HCT116 (cell line): ENCODE data around the gene ECE1. TPM values are rescaled to one million over a fixed set of nuclear protein-coding genes. Genes with fewer than 3 reads are reported as not detected.

ENCODE experiments used
- ATAC-seq: fragments of 200-7000 bp; cut with Tn5 transposase; 2 replicates; pipeline ENCODE4 v1.9.1; 2020; ENCODE audit warnings: mild to moderate bottlenecking, moderate library complexity
- BruUV-seq: library from RNA; stranded (reverse); fragments of 400-500 nt; replicated peaks from 2 replicates; lab custom pipeline; 2021; lab: Mats Ljungman, UMichigan
- CTCF ChIA-PET: fragments of 300-600 bp; sonication (Branson Sonifier 250); formaldehyde crosslinking; loops from one replicate; lab custom pipeline; 2021; ENCODE audit warnings: antibody characterized with exemption; lab: Charles Lee
- POLR2A ChIA-PET: fragments of 300-600, 350-600 bp; sonication (Branson Sonifier 250); formaldehyde crosslinking; loops from one replicate; lab custom pipeline; 2021; ENCODE audit warnings: antibody characterized with exemption; lab: Charles Lee
- RAD21 ChIA-PET, 2 experiments: fragments of 300-600 bp; sonication (Branson Sonifier 250); formaldehyde crosslinking; loops; one replicate each; lab custom pipeline; 2023; ENCODE audit warnings: low total read pairs in 2 of 2; ENCODE audit not compliant: uncharacterized antibody in 2 of 2, unreplicated experiment in 2 of 2, low non-redundant PET in 1 of 2; lab: Charles Lee
- DNase-seq: peaks from one replicate; pipeline ENCODE4 v3.0.0-alpha.2; 2010; ENCODE audit warnings: low read depth, low spot score
- H2AFZ ChIP-seq: fragments of 200-600 bp; shearing (Covaris generic), sonication (generic); 2 replicates; pipeline ENCODE4 v1.6.1; 2017; ENCODE audit warnings: low read depth, mixed run types, mixed read lengths, antibody characterized with exemption, low read length; ENCODE audit not compliant: poor library complexity, severe bottlenecking
- H3K27ac ChIP-seq: 2 replicates; pipeline ENCODE4 v1.5.1; 2012; ENCODE audit warnings: low read depth, low read length
- H3K27me3 ChIP-seq: fragments of 200-600 bp; sonication (generic); 2 replicates; pipeline ENCODE4 v1.6.1; 2016; ENCODE audit warnings: mixed run types, low read length, mixed read lengths; ENCODE audit not compliant: insufficient read depth
- H3K36me3 ChIP-seq, 2 experiments: fragments of 200-500 bp in 1 of 2; fragments of 200-600 bp in 1 of 2; sonication (Bioruptor generic) in 1 of 2; sonication (generic) in 1 of 2; 2 replicates each; pipeline versions ENCODE4 v1.5.1 to v1.6.1; 2014 to 2016; ENCODE audit warnings: low read length in 2 of 2, inconsistent platforms in 1 of 2, mixed read lengths in 1 of 2, mixed run types in 1 of 2; ENCODE audit not compliant: insufficient read depth in 2 of 2, control insufficient read depth in 1 of 2
- H3K4me1 ChIP-seq, 2 experiments: fragments of 200-600 bp in 1 of 2; sonication (generic) in 1 of 2; 2 replicates each; pipeline versions ENCODE4 v1.5.1 to v1.6.1; 2012 to 2017; ENCODE audit warnings: low read length in 2 of 2, inconsistent platforms in 1 of 2, mild to moderate bottlenecking in 1 of 2, mixed read lengths in 1 of 2, mixed run types in 1 of 2, moderate library complexity in 1 of 2; ENCODE audit not compliant: insufficient read depth in 2 of 2, control insufficient read depth in 1 of 2
- H3K4me2 ChIP-seq: fragments of 200-600 bp; sonication (generic); 2 replicates; pipeline ENCODE4 v1.6.1; 2017; ENCODE audit warnings: mixed run types, low read length, mixed read lengths
- H3K4me3 ChIP-seq, 2 experiments: fragments of 200-600 bp in 1 of 2; sonication (generic) in 1 of 2; replicated peaks in 1 of 2; 2 replicates each; pipeline ENCODE4 v1.5.1; 2011 to 2016; ENCODE audit warnings: low read length in 2 of 2, control low read depth in 1 of 2, low read depth in 1 of 2, mild to moderate bottlenecking in 1 of 2, mixed read lengths in 1 of 2, mixed run types in 1 of 2
- H3K79me2 ChIP-seq: fragments of 200-600 bp; sonication (generic); 2 replicates; pipeline ENCODE4 v1.6.1; 2017; ENCODE audit warnings: mild to moderate bottlenecking, mixed run types, low read length, moderate library complexity, mixed read lengths; ENCODE audit not compliant: insufficient read depth
- H3K9ac ChIP-seq: fragments of 200-600 bp; sonication (generic); 2 replicates; pipeline ENCODE4 v1.6.1; 2016; ENCODE audit warnings: low read length, mixed read lengths
- H3K9me2 ChIP-seq: fragments of 200-600 bp; sonication (generic), shearing (Covaris generic); 2 replicates; pipeline ENCODE4 v1.6.1; 2017; ENCODE audit warnings: mixed run types, mild to moderate bottlenecking, moderate library complexity; ENCODE audit not compliant: insufficient read depth
- H3K9me3 ChIP-seq, 2 experiments: fragments of 200-500 bp in 1 of 2; fragments of 200-600 bp in 1 of 2; sonication (Bioruptor generic) in 1 of 2; sonication (generic) in 1 of 2; 2 replicates each; pipeline ENCODE4 v1.6.1; 2014 to 2017; ENCODE audit warnings: low read length in 2 of 2, mixed read lengths in 2 of 2, inconsistent platforms in 1 of 2, low read depth in 1 of 2, mild to moderate bottlenecking in 1 of 2, mixed run types in 1 of 2, moderate library complexity in 1 of 2; ENCODE audit not compliant: control insufficient read depth in 1 of 2, insufficient read depth in 1 of 2
- H4K20me1 ChIP-seq: fragments of 200-600 bp; sonication (generic), shearing (Covaris generic); 2 replicates; pipeline ENCODE4 v1.6.1; 2017; ENCODE audit warnings: mixed run types, mild to moderate bottlenecking, moderate library complexity; ENCODE audit not compliant: insufficient read depth
- CBX3 ChIP-seq: IDR thresholded peaks from 2 replicates; pipeline ENCODE4 v1.6.1; 2012; ENCODE audit warnings: low read depth
- CEBPB ChIP-seq: IDR thresholded peaks from 2 replicates; pipeline ENCODE4 v1.6.1; 2012; ENCODE audit warnings: low read depth
- EGR1 ChIP-seq: IDR thresholded peaks from 2 replicates; pipeline ENCODE4 v1.6.1; 2012; ENCODE audit warnings: low read depth
- ELF1 ChIP-seq: IDR thresholded peaks from 2 replicates; pipeline ENCODE4 v1.6.1; 2012; ENCODE audit warnings: low read depth, borderline replicate concordance
- EZH2 ChIP-seq: fragments of 200-600 bp; sonication (generic); IDR thresholded peaks from 2 replicates; pipeline ENCODE4 v1.6.1; 2017; ENCODE audit warnings: antibody characterized with exemption, mixed run types
- EZH2phosphoT487 ChIP-seq: fragments of 200-600 bp; IDR thresholded peaks from 2 replicates; pipeline ENCODE4 v1.6.1; 2018; ENCODE audit warnings: antibody characterized with exemption, borderline replicate concordance
- FOSL1 ChIP-seq: IDR thresholded peaks from 2 replicates; pipeline ENCODE4 v1.6.1; 2012; ENCODE audit warnings: low read depth
- POLR2A ChIP-seq: IDR thresholded peaks from 2 replicates; pipeline ENCODE4 v1.7.0; 2011; ENCODE audit warnings: borderline replicate concordance; ENCODE audit not compliant: insufficient read depth, insufficient read length; ENCODE audit errors: extremely low read depth
- POLR2AphosphoS5 ChIP-seq: IDR thresholded peaks from 2 replicates; pipeline ENCODE4 v1.6.1; 2011; ENCODE audit warnings: mild to moderate bottlenecking, low read depth, low read length, moderate library complexity
- RAD21 ChIP-seq: IDR thresholded peaks from 2 replicates; pipeline ENCODE4 v1.6.1; 2012; ENCODE audit warnings: low read depth, mild to moderate bottlenecking
- SIN3A ChIP-seq: IDR thresholded peaks from 2 replicates; pipeline ENCODE4 v1.6.1; 2012; ENCODE audit warnings: low read depth
- SP1 ChIP-seq: IDR thresholded peaks from 2 replicates; pipeline ENCODE4 v1.6.1; 2012; ENCODE audit warnings: low read depth
- SRF ChIP-seq: IDR thresholded peaks from 2 replicates; pipeline ENCODE4 v1.6.1; 2012; ENCODE audit warnings: low read depth
- TCF7L2 ChIP-seq: IDR thresholded peaks from 2 replicates; pipeline ENCODE4 v1.7.0; 2011; ENCODE audit warnings: borderline replicate concordance, inconsistent platforms; ENCODE audit not compliant: insufficient read depth, insufficient read length; ENCODE audit errors: extremely low read depth
- YY1 ChIP-seq: IDR thresholded peaks from 2 replicates; pipeline ENCODE4 v1.6.1; 2011; ENCODE audit warnings: low read length, low read depth, moderate library complexity, mild to moderate bottlenecking; ENCODE audit not compliant: insufficient replicate concordance; ENCODE audit errors: extremely low read depth
- ZFX ChIP-seq: fragments of 450-650 bp; IDR thresholded peaks from 2 replicates; pipeline ENCODE4 v1.6.1; 2017
- ZNF274 ChIP-seq: fragments of 200-500 bp; sonication (Bioruptor generic); IDR thresholded peaks from 2 replicates; pipeline ENCODE4 v1.6.1; 2014; ENCODE audit warnings: mild to moderate bottlenecking, low read depth, low read length, inconsistent platforms
- intact Hi-C: fragments of 100-400 bp; cut with micrococcal nuclease; formaldehyde crosslinking; loops from 2 replicates; pipeline ENCODE4 v1.10.0; 2022
- total RNA-seq: library from RNA; stranded (reverse); gene quantifications from one replicate; pipeline ENCODE4 v1.2.1, GENCODE V29; 2021; ENCODE audit not compliant: unreplicated experiment
- TF ChIP-seq, protein P1 (sequence below): IDR thresholded peaks from 2 replicates; pipeline ENCODE4 v1.6.1; 2011; ENCODE audit warnings: mild to moderate bottlenecking, low read length, moderate library complexity; ENCODE audit not compliant: insufficient replicate concordance; ENCODE audit errors: extremely low read depth
- TF ChIP-seq, protein P2 (sequence below): IDR thresholded peaks from 2 replicates; pipeline ENCODE4 v1.6.1; 2012
- TF ChIP-seq, protein P3 (sequence below), 3 experiments: fragments of 200-600 bp in 1 of 3; sonication (generic) in 1 of 3; IDR thresholded peaks in 2 of 3; conservative IDR thresholded peaks in 1 of 3; 2 replicates each; pipeline ENCODE4 v1.5.1; 2012 to 2017; ENCODE audit warnings: low read depth in 2 of 3, low read length in 2 of 3, antibody characterized with exemption in 1 of 3, borderline replicate concordance in 1 of 3, control low read depth in 1 of 3, mild to moderate bottlenecking in 1 of 3, mixed read lengths in 1 of 3, mixed run types in 1 of 3, moderate library complexity in 1 of 3; ENCODE audit not compliant: insufficient read depth in 1 of 3
- TF ChIP-seq, protein P4 (sequence below): IDR thresholded peaks from 2 replicates; pipeline ENCODE4 v1.6.1; 2012

ECE1 gene
- total RNA-seq, 1 experiment from 2014 or later = 66.8 TPM

DNA sequence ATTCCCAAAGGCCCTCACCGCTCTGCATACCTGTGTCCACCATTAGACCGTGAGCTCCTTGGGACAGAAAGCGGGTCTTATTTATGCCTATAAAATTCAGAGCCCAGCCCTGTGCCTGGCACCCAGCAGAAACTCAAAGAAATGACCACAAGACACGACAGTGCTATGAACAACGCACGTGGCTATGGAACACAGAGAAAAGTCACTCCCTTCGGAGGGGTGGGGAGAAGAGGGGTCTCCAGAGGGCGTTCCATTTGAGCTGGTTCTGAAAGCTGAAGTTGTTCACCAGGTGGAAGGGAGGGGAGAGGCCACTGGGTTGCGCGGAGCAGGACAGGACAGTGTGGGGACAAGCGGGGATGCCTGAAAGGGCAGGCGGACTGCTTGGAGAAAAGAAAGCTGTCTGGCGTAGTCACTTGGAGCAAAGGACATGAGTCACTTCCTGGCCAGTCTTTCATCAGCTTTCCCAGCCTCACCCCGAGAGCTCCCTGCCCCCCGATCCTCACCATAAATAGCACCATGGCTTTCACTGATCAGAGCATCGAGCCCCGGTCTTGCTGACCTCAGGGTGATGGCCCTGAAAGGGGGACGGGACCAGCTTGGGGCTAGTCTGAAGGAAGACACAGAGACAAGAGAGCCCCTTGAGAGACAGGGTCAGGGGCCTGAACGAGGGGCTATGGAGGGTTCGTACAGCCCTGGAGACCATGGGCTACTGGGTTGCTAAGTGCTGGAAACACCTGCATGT is 28.5 kb downstream of the ECE1 start:
- no peaks in the 10 kb centered on the region for H3K79me2 ChIP-seq
- H3K9me3 ChIP-seq = no peaks in the 10 kb centered on the region
- ChIA-PET CTCF (interaction anchor here (1.8 to 2.5 kb wide), 2 partner anchors 9 to 107 kb away, joined by 12 to 41 read pairs; no protein-coding TSS in a partner anchor), RAD21 (interaction anchor here (1.1 to 1.8 kb wide), 4 partner anchors 9 to 107 kb away, joined by 4 to 9 read pairs (median 6); no protein-coding TSS in a partner anchor), POLR2A (interaction anchor here (0.8 to 2.0 kb wide), 6 partner anchors 9 to 76 kb away, joined by 3 to 10 read pairs (median 4); no protein-coding TSS in a partner anchor)
- intact Hi-C loops = no loop called here
- H3K36me3 ChIP-seq = peaks cover 0 to 7% of the 10 kb centered on the region in 2 experiments; a peak in 1 of 4 replicates
- no peaks in the 10 kb centered on the region for H3K27me3 ChIP-seq
- peak overlapping the region; percentile 57 for H3K27ac ChIP-seq
- H3K9ac ChIP-seq = peak overlapping the region; percentile 61
- no peaks in the 10 kb centered on the region for H3K9me2 ChIP-seq
- BruUV-seq = TSS peak; percentile 81
- peak overlapping the region; percentile 14 to 48 for H3K4me3 ChIP-seq
- H2AFZ ChIP-seq = no peak overlapping the region
- peaks cover 24 to 28% of the 10 kb centered on the region in 2 experiments for H3K4me1 ChIP-seq
- ATAC-seq (peak; percentile 80), DNase-seq (peak; percentile 64)
- peak overlapping the region; percentile 90 for H3K4me2 ChIP-seq
- no peaks in the 10 kb centered on the region for H4K20me1 ChIP-seq
- TF ChIP-seq, protein P1, sequence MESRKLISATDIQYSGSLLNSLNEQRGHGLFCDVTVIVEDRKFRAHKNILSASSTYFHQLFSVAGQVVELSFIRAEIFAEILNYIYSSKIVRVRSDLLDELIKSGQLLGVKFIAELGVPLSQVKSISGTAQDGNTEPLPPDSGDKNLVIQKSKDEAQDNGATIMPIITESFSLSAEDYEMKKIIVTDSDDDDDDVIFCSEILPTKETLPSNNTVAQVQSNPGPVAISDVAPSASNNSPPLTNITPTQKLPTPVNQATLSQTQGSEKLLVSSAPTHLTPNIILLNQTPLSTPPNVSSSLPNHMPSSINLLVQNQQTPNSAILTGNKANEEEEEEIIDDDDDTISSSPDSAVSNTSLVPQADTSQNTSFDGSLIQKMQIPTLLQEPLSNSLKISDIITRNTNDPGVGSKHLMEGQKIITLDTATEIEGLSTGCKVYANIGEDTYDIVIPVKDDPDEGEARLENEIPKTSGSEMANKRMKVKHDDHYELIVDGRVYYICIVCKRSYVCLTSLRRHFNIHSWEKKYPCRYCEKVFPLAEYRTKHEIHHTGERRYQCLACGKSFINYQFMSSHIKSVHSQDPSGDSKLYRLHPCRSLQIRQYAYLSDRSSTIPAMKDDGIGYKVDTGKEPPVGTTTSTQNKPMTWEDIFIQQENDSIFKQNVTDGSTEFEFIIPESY = no peak
- no peak for TF ChIP-seq EZH2
- peak; percentile 63 for TF ChIP-seq POLR2AphosphoS5
- TF ChIP-seq CEBPB = no peak; the same call in 1 of the 2 replicates
- no peak for TF ChIP-seq SIN3A
- TF ChIP-seq, protein P2, sequence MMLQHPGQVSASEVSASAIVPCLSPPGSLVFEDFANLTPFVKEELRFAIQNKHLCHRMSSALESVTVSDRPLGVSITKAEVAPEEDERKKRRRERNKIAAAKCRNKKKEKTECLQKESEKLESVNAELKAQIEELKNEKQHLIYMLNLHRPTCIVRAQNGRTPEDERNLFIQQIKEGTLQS = no peak
- no peak for TF ChIP-seq RAD21
- TF ChIP-seq TCF7L2 = peak; percentile 57
- TF ChIP-seq YY1 = peak; percentile 21
- no peak for TF ChIP-seq ZNF274
- TF ChIP-seq, protein P3, sequence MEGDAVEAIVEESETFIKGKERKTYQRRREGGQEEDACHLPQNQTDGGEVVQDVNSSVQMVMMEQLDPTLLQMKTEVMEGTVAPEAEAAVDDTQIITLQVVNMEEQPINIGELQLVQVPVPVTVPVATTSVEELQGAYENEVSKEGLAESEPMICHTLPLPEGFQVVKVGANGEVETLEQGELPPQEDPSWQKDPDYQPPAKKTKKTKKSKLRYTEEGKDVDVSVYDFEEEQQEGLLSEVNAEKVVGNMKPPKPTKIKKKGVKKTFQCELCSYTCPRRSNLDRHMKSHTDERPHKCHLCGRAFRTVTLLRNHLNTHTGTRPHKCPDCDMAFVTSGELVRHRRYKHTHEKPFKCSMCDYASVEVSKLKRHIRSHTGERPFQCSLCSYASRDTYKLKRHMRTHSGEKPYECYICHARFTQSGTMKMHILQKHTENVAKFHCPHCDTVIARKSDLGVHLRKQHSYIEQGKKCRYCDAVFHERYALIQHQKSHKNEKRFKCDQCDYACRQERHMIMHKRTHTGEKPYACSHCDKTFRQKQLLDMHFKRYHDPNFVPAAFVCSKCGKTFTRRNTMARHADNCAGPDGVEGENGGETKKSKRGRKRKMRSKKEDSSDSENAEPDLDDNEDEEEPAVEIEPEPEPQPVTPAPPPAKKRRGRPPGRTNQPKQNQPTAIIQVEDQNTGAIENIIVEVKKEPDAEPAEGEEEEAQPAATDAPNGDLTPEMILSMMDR (IDR thresholded peaks at IDR 0.05 in 2 of 3, conservative IDR thresholded peaks at IDR 0.05 in 1 of 3; ENCODE audit: borderline replicate concordance in 1 of 3, insufficient read depth in 1 of 3, low read depth in 2 of 3, low read length in 2 of 3) = no peak
- TF ChIP-seq, protein P4, sequence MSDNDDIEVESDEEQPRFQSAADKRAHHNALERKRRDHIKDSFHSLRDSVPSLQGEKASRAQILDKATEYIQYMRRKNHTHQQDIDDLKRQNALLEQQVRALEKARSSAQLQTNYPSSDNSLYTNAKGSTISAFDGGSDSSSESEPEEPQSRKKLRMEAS = peak; percentile 80
- no peak for TF ChIP-seq EZH2phosphoT487
- TF ChIP-seq FOSL1 = peak; percentile 90
- peak; percentile 88 for TF ChIP-seq CBX3
- no peak for TF ChIP-seq ELF1
- no peak for TF ChIP-seq EGR1
- no peak for TF ChIP-seq POLR2A
- no peak for TF ChIP-seq ZFX
- TF ChIP-seq SRF = peak; percentile 90
- TF ChIP-seq SP1 = peak; percentile 88
